NT2/D1 (cell line): Measurements from ENCODE around the gene IZUMO1.

Experiments
- YY1 ChIP-seq: IDR thresholded peaks from 2 replicates; pipeline ENCODE4 v1.6.1; 2011; ENCODE audit not compliant: insufficient read length, insufficient read depth
- ZNF274 ChIP-seq: IDR thresholded peaks from 2 replicates; pipeline ENCODE4 v1.6.1; 2011; ENCODE audit warnings: mild to moderate bottlenecking, low read depth, low read length

DNA sequence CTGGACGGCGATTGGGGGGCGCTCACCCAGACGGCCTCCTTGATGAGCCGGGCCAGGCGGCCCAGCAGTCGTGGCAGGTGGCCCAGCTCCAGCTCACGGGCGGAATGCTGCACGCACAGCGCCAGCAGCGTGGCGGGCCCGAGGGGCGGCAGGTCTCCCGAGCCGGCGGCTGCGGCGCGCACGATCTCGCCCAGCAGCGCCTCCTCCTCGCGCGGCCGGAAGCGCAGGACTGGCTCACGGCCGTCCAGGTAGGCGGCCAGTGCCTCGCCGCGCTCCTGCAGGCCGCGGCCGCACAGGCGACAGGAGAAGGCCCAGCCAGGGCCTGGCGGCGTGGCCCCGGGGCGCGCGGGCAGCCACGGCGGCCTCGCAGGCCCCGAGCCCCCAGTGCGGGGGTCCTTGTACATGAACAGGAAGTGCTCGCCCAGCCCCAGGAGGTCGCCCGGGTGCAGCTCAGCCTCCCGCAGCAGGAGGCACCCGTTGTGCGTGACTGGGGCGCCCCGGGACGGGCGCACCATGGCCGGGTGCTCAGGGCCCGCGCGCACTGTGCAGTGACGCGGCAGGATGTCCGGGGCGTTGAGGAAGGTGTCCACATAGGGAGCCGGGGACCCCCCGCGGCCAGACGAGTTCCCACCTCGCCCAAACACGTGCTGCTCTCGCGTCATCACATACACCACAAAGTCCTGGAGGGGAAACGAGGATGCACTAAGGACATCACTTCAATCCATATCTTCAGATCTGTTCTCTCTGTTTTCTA, 17.6 kb downstream of the IZUMO1 start:
- TF ChIP-seq YY1 (no peak), ZNF274 (no peak)
